Measurements from ENCODE around the gene DLG2. TPM values are rescaled to one million over a fixed set of nuclear protein-coding genes. Genes with fewer than 3 reads are reported as not detected.

The DLG2 gene
- total RNA-seq, 3 donors from 2014 or later (not counting 1 experiment from before 2014, with no cell fraction given): 1.7 to 2.9 (median 2.2) TPM

- Mint-ChIP-seq H3K36me3 (no peaks in the 10 kb centered on the region), H3K4me1 (no peaks in the 10 kb centered on the region), H3K4me3 (no peak overlapping the region), H3K27me3 (ENCODE audit: low read depth in 2 of 2) (no peaks in the 10 kb centered on the region), H3K9me3 (peaks cover 8% of the 10 kb centered on the region in 2 donors), H3K27ac (no peak overlapping the region)
- Histone ChIP-seq H3K27me3 (ENCODE audit: control insufficient read depth, insufficient read depth, low read length) (no peaks in the 10 kb centered on the region), H3K9me3 (ENCODE audit: control insufficient read depth, insufficient read depth, low read length) (no peaks in the 10 kb centered on the region), H3K4me3 (ENCODE audit: low read length) (no peak overlapping the region), H3K36me3 (ENCODE audit: control insufficient read depth, insufficient read depth, low read length) (no peaks in the 10 kb centered on the region), H3K27ac (ENCODE audit: low read length) (no peak overlapping the region), H3K4me1 (ENCODE audit: control insufficient read depth, insufficient read depth, low read length) (no peaks in the 10 kb centered on the region)
- no peak for ATAC-seq
- no peak for TF ChIP-seq CTCF (IDR thresholded peaks at IDR 0.05)
- DNase-seq: no peak
- intact Hi-C loops (cut with micrococcal nuclease): no loop called here
Measured at GRCh38 chr11:84290647-84291046, 1336.5 kb downstream of the DLG2 start.

- peaks cover 10 to 15% of the 10 kb centered on the region in 2 donors for H3K9me3 Mint-ChIP-seq
- no peak for TF ChIP-seq CTCF (IDR thresholded peaks at IDR 0.05)
- Histone ChIP-seq H3K27me3 (ENCODE audit: control insufficient read depth, insufficient read depth, low read length) (no peaks in the 10 kb centered on the region), H3K36me3 (ENCODE audit: control insufficient read depth, insufficient read depth, low read length) (no peaks in the 10 kb centered on the region), H3K4me3 (ENCODE audit: low read length) (no peak overlapping the region), H3K27ac (ENCODE audit: low read length) (no peak overlapping the region), H3K4me1 (ENCODE audit: control insufficient read depth, insufficient read depth, low read length) (no peaks in the 10 kb centered on the region), H3K9me3 (ENCODE audit: control insufficient read depth, insufficient read depth, low read length) (no peaks in the 10 kb centered on the region)
- H3K4me3 Mint-ChIP-seq: no peak overlapping the region
- WGBS (ENCODE audit: insufficient coverage): 83% methylated on average over 3 of the region's 3 CpGs
- ATAC-seq: no peak
- no peaks in the 10 kb centered on the region for H3K4me1 Mint-ChIP-seq
- no peak for DNase-seq
- H3K27me3 Mint-ChIP-seq (ENCODE audit: low read depth in 2 of 2): no peaks in the 10 kb centered on the region
- no peak overlapping the region for H3K27ac Mint-ChIP-seq
- H3K36me3 Mint-ChIP-seq: no peaks in the 10 kb centered on the region
- intact Hi-C loops (cut with micrococcal nuclease): no loop called here
Measured at GRCh38 chr11:84289381-84289906, 1337.7 kb downstream of the DLG2 start.

GRCh38 chr11:84273541-84273940 lies 1353.6 kb downstream of the DLG2 start:
- Mint-ChIP-seq H3K27me3 (ENCODE audit: low read depth in 2 of 2) (no peaks in the 10 kb centered on the region), H3K36me3 (no peaks in the 10 kb centered on the region), H3K4me3 (no peak overlapping the region), H3K9me3 (peaks cover 17 to 24% of the 10 kb centered on the region in 2 donors), H3K4me1 (no peaks in the 10 kb centered on the region), H3K27ac (no peak overlapping the region)
- TF ChIP-seq CTCF (IDR thresholded peaks at IDR 0.05): no peak
- Histone ChIP-seq H3K4me1 (ENCODE audit: control insufficient read depth, insufficient read depth, low read length) (no peaks in the 10 kb centered on the region), H3K27ac (ENCODE audit: low read length) (no peak overlapping the region), H3K27me3 (ENCODE audit: control insufficient read depth, insufficient read depth, low read length) (no peaks in the 10 kb centered on the region), H3K9me3 (ENCODE audit: control insufficient read depth, insufficient read depth, low read length) (peaks cover 2% of the 10 kb centered on the region), H3K36me3 (ENCODE audit: control insufficient read depth, insufficient read depth, low read length) (no peaks in the 10 kb centered on the region), H3K4me3 (ENCODE audit: low read length) (no peak overlapping the region)
- intact Hi-C loops (cut with micrococcal nuclease): no loop called here
- no peak for ATAC-seq
- WGBS (ENCODE audit: insufficient coverage): 75% methylated on average over 1 of the region's 2 CpGs
- no peak for DNase-seq

GRCh38 chr11:84270466-84270865 lies 1356.7 kb downstream of the DLG2 start:
- no peak overlapping the region for H3K4me3 ChIP-seq (ENCODE audit: low read length)
- no peak for TF ChIP-seq CTCF (IDR thresholded peaks at IDR 0.05)
- H3K36me3 ChIP-seq (ENCODE audit: control insufficient read depth, insufficient read depth, low read length): no peaks in the 10 kb centered on the region
- ATAC-seq (no peak), DNase-seq (no peak)
- Mint-ChIP-seq H3K9me3 (peaks cover 16 to 18% of the 10 kb centered on the region in 2 donors), H3K27me3 (ENCODE audit: low read depth in 2 of 2) (no peaks in the 10 kb centered on the region), H3K27ac (no peak overlapping the region), H3K36me3 (no peaks in the 10 kb centered on the region), H3K4me3 (no peak overlapping the region), H3K4me1 (no peaks in the 10 kb centered on the region)
- no peaks in the 10 kb centered on the region for H3K9me3 ChIP-seq (ENCODE audit: control insufficient read depth, insufficient read depth, low read length)
- WGBS (ENCODE audit: insufficient coverage): 96% methylated on average over 5 of the region's 6 CpGs
- H3K4me1 ChIP-seq (ENCODE audit: control insufficient read depth, insufficient read depth, low read length): no peaks in the 10 kb centered on the region
- intact Hi-C loops (cut with micrococcal nuclease): no loop called here
- no peak overlapping the region for H3K27ac ChIP-seq (ENCODE audit: low read length)
- H3K27me3 ChIP-seq (ENCODE audit: control insufficient read depth, insufficient read depth, low read length): no peaks in the 10 kb centered on the region
